NOMO-1 treated with dmso at 0.1 percent for 144 hours (cell line): ENCODE results near the gene PIP4P1.
A peak's percentile ranks its signal among the peaks of the same experiment; 100 is the strongest.

Experiments
- DNase-seq: peaks from one replicate; lab custom pipeline; 2025; ENCODE audit not compliant: unreplicated experiment; lab: John Stamatoyannopoulos, UW

Gene PIP4P1

DNA sequence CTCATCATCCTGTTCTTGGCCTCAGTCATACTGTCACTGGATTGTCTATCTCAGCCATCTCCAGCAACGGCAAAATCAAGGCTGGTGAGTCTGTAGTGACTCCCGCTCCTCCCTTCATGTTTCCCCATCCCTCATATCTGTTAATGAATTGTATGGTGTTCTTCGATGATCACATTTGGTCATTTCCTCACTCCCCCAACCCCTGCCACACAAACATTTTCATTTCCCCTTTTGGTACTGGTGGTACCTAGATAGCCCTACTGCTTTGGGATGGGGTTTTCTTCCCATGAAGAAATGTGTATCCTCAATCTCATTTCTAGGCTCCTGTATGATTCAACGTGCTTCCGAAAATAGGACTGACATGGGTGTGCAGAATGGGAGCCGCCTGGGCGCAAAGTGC is 22.6 kb downstream of the PIP4P1 start:
- peak; percentile 50 for DNase-seq

DNA sequence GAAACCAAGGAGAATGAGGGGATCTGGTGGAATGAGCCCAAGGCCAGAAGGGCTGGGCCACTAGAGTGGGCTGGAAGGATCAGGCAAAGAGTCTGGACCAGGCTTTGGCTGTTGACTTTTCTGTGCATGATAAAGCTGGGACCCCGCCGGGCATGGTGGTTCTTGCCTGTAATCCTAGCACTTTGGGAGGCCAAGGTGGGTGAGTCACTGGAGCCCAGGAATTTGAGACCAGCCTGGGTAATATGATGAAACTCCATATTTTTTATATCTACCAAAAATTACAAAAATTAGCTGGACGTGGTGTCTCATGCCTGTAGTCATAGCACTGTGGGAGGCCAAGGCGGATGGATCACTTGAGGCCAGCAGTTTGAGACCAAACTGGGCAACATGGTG is 24.9 kb downstream of the PIP4P1 start:
- DNase-seq = no peak

DNA sequence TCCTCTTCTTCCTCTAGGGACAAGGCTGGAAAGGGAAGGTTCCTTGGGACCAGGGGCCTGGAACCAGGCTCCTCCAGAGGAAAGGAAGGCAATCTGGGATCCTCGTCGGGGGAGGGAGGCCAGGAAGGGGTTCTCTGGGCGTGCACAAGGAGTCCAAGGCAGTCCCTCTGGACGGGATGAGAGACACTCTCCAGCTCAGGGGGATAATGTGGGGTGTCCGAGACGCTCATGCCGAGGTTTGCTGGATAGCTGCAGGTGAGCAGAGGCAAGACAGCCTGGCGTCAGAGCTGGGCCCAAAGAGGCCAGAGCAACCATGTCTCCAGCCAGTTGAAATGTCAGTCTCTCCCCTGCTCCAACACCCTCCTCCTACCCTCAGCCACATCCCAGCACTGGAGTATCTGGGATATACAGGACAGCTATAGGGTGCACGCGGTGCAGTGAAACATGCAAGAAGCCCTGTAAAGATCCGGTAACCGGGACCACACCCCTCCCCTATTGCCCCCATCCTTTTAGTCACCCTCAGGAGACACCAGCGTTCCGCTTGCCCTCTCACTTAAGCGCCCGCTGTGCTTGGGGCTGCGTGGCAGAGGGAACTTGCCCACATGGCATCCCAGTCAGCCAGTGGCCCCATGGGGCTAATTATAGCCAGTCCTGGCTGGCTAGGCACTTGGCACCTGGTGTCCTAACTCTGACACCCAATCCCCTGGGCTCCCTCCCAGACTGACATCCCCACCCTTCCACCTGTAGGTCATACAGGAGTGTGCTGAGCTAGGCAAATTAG is 25.5 kb downstream of the PIP4P1 start, which contains the start of gene KLHL33:
Gene KLHL33 (minus strand): TSS at position 585 of the 781 bp plus-strand sequence. CDS start 355 bp downstream, at position 230.
- no peak for DNase-seq

DNA sequence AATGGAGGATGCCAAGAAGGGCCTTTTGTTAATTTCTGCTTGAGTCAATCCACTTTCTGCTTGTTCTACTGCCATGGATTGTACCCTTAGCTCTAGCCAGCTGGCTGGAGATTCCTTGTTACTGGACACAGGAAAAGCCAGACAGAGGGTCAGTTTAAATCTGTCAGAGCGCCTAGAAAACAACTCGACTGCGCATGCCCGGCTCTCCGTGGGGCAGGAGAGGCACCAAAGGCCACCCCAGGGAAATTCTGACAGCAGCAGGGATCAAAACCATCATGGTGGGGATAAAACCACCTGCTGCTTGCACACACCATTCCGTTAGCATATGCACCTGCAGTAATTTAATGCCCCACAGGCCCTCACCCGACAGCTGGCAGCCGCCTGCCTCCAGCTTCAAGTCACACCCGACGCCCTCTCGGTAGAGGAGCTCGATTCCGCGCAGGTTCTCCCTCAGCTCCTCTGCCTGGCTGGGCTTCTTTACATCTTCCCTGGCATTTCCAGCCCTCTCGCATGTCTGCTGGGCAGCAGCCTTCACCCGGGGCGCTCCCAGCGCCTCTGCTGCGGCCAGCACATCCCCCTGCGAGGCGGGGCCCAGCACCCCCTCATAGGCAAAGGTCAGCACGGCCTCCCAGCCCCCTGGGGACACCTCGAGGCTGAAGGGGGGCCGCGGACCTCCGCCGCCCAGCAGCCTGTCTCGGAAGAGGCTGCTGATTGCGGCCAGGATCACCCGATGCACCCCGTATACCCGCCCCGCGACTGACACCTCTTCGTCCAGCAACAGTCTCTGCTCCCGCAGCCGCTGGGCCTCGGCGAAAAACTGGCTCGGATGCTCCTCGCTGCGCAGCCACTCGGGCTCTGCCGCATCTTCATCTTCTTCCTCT is 26.3 kb downstream of the PIP4P1 start:
- DNase-seq = no peak

DNA sequence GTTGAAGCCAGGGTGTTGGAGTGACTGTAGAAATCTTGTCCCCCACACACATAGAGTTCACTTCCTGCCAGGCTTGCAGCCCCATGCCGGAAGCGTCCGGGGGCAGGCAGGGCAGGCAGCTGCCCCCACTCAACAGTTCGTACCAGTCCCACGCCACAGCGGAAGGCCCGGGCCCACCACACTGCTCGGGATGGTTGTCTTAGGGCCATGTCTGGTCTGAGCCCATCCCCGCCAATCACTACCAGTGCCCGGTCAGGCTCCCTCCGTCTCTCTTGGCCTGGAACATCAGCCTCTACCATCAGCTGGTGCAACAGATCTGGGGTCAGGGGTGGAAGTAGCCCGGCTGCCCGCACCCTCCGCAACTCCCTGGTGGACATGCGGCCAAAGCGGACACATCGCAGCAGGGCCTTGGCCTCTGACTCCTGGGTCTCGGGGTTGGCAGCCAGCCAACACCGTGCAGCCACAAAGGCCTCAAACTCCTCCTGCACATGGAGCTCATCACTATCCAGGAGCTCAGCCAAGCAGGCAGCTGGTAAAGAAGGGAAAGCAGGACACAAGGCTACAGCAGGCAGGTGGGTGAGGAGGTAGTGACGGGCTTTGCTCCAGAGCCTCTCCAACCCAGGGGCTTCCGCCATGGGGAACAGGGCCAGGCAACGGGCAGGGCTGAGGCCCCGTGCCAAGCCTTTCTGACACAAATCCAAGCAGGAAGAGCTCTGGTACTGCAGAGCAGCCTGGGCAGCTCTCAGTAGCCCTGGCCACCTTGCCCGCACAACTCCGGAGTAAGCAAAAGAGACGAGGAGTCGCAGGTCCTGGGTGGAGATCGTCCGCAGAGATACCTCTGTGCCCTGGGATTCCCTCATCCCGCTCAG is 31.2 kb downstream of the PIP4P1 start:
- DNase-seq = no peak

DNA sequence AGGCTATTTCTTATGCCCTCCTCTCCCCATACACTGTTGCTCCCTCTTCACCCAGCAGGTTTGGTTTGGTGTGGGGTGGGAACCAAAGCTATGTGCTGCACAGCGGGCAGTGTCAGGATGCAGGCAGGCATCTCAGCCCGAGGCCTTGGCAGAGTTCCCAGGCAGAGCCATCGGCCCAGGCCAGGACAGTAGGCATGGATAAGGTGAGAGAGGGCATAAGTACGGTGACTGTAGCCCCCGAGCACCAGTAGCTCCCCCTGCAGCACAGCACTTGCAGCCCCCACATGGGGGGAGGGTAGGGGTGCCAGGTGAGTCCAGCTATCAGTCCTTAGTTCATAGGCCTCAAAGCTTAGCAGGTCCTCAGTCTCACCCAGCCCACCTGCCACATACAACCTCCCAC is 32.4 kb downstream of the PIP4P1 start:
- no peak for DNase-seq

DNA sequence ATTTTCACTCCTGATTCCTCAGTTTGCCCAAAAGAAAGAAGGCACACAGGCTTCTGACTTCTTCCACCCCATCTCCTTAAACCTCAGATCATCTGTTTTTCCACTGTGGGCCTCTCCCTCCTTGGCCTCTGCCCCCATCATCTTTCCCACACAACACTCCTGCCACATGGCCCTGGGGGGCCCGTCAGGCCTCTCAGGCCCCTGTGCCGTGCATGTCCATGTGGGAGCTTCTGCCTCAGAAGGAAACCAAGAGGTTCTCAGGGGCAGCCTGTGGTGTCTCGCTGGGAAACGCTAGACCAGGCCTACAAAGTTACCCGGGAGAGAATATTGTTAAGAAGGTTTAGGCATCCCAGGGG is 33.2 kb downstream of the PIP4P1 start:
- DNase-seq = no peak

DNA sequence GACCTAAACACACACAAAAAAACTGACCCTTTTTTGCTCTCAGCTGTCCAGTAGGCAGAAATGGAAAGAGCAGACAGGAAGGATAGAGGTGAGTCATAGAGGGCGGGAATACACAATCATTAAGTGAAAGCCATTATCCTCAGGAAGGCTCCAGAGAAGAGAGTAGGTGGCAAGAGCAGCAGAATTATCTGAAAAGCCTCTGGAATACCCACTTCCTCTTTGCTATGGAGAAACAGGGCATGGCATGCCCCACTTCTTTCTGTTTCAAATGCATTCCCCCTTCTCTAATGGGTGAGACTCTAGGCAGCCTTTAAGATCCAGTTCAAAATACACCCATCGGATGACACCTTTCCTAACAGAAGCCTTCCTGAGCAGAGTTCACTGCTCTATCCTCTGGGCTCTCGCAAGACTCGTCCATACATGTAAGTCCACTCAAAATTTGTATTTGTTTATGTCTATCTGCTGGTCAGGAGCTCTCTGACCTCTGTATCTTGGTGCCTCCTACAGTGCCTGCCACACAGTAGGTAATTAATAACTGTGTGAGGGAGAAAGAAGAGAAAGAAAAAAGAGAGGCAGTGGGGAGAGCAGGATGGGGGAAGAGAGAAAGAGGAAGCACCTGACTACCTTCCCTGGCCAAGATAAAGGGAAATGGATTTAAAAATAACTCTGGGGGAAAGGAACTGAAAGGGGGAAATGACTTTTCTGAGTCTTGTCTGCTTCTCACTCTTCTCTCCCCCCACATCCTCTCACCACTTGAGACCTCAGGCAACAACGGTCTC is 33.8 kb downstream of the PIP4P1 start:
- peak; percentile 91 for DNase-seq

DNA sequence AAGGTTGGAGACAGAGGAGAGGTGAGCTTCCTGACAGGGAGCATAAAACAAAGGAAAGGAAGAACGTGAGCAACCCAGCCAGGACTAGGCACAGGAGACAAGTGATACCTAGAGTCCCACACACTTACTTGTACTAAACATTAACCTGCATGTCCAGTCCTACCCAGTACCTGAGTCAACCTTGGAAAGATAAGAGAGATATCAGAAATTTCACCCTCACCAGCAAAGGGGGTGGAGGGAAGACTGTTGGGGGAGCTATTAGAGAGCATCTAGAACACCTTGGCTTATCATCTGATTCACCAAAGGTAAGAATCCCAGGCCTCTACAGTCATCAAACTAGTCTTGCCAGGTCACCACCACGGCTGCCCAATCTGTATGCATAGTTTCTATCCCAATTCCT is 36.4 kb downstream of the PIP4P1 start:
- no peak for DNase-seq

DNA sequence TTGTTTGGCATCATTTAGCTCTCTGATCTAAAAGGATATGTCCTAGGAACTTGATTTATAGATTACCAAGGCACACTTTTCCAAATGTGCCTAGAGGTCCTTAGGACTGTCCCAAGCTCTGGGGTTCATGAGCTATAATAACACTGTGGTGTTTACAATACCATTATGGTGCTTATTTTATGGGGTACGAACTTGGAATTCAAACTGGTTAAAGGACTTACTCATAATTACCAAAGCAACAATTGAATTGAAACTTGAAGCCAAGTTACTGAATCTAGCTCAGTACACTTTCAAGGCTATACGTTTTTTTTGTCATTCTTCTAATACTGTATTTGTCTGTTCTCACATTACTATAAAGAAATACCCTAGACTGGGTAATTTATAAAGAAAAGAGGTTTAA is 38.3 kb downstream of the PIP4P1 start:
- no peak for DNase-seq

DNA sequence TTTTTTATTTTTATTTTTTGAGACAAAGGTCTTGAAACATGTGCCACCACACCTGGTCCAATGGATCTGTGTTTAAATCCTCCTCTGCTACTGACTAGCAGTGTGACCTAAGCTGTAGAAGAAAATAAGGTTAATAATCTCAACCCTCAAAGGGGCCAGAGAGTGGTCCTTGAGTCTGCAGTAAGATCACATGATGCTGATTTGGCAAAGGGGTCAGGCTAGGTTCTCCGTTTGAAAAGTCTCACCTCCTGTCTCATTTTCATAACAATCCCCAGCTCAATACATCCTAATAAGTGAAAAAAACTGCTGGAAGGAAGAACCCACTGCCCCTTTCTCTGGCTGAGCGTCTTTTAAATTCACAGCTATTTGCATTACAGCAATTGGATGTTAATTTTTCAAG is 40.0 kb downstream of the PIP4P1 start:
- DNase-seq = no peak

DNA sequence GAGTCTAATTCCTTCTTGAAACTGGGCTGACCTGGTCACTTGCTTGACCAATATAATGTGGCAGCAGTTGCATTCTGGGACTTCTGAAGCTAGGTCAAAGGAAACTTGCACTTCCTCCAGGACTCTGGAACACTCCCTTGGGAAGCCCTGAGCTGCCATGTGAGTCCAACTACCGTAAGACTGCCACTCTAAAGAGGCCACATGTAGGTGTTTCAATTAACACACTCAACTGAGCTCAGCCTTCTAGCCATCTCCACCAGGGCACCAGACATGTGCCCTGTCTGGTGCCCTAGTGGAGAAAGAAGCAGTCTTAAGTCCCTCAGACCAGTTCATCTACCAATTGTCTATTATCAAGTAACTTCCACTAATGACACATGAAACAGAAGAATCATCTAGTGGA is 41.8 kb downstream of the PIP4P1 start:
- DNase-seq = no peak

DNA sequence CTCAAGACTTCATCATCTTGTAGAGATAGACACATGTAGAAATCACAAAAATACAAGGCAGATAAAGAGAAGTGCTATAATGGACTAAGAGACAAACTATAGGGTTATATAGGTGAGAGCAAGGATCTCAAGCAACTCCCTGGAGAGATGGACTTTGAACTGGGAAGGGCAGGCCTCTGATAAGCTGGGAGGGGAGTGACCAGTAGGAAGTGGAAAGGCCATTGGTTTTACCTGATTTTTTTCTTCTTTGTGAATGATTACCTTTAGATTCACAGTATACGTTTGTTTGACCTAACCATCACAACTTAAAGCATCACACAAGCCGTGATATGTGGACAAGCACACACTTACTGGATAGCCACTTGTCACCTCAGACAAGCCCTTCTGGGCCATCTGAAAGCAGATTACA is 42.7 kb downstream of the PIP4P1 start:
- no peak for DNase-seq

DNA sequence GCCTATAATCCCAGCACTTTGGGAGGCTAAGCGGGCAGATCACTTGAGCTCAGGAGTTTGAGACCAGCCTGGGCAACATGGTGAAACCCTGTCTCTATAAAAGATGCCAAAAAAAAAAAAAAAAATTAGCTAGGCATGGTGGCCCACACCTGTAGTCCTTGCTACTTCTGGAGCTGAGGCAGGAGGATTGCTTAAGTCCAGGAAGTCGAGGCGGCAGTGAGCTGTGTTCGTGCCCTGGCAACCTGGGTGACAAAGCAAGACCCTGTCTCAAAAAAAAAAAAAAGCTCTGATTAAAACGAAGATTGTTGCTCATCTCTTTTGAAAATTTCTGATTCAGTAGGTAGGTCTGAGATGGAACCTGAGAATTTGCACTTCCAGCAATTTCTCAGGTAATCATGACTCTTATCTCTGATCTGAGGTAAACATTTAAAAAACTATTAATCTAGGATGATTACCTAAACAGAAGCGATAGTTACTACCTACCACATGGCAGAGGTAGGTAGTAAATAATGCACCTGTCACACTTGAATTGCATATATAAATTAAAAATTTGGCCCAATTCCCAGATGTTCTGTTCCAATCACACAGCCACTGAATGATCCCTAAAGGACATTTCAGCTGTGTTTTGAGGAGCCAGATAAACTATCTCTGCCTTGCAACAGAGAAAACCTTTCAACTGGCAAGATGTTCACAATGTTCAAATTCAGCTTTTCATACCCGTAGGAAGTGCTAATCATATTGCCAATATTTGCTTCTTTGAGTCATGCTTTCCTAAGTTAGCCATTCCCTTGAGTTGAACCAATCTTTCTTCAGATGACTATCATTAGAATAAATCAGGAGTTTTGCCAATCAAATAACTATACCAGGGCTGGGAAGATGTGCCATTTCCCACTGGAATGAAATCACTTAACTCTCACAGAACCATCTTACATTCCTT is 43.7 kb downstream of the PIP4P1 start:
- no peak for DNase-seq

DNA sequence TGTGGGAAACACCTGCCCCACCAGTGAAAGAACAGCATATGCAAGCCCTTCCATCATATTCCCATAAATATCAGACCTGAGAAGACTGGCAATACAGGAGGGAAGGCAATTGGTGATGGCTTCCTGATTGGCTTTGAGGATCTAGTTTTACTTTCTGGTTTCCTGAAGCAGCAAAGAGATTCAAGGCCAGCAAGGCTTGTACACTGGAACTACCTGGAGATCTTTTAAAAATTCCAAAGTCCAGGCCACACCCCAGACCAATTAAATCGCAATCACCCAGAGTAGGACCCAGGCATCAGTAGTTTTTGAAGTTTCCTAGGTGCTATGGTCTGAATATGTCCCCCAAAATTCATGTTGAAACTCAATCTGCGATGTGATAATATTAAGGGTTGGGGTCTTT is 45.0 kb downstream of the PIP4P1 start:
- no peak for DNase-seq

DNA sequence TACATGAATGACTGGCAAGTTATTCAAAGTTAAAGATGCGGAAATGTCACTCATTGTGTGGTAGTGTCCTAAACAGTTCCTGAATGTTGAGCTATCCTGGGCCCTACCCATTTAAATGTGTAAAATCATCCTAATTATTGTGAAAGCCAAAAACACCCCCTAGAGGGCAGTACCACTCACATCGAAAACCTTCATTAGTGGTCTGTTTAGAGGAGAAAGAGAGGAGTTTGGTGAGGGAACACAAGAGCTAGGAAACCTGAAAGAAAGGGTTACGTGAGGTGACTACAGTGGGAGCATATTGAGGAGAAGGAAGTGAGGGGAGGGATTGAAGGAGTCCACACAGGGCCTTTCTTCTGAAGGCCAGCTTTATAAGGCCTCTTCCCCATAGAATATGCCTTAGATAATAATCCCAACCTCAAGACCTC is 45.4 kb downstream of the PIP4P1 start:
- peak; percentile 69 for DNase-seq

DNA sequence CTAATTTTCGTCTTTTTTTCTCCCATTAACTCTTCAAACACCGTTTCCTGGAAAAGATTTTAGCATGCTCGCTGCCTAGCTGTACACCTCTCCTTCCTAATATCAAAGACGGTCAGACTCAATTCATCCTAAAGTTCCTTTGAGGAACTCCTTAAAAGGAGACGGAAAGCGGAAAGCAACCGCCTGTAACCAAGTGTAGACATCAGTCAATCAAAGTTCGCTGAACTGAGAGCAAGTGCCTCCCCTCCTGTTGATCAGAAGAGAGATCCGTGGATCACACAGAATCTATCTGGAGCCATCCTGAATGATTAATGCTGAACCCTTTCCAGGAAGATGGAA is 47.5 kb downstream of the PIP4P1 start:
- no peak for DNase-seq

DNA sequence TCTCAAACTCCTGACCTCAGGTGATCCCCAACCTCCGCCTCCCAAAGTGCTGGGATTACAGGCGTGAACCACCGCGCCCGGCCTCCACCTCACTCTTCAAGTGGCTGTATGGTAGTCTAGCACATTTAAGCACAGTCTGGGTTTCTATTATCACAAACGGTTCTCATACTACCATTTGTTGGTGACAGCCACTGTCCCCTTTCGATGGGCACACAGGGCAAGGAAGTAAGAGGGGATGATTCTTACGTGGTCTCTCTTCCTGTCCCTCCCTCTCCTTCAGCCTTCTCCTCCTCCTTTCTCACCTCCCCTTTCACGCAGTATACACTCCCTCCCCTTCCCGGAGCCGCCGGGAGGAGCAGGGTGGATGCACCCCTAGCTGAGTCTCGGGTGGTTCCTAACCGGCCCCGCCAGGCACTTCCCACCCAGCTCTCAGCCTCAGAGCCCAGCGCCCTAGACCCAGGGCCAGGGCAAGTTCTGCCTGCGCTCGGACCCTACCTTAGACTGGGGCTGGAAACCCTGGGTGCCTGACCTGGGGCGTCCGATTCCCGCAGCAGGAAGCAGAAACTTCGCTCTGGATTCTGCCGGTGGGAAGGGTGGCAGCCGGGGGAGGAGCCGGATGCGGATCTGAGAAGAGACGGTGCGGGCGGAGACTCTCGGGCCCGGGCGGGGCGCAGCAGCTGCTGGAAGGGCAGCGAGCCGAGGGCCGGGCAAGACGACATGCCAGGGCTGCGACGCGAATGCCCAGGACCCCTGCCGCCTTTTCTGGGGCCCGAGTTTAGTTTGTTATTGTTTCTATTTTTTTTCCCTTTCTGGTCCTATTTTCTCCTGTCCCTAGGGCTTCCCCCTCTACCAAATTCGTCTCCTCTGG is 48.1 kb downstream of the PIP4P1 start, which contains the start of gene TEP1:
Gene TEP1 (minus strand): TSS at position 626 of the 868 bp plus-strand sequence. CDS start 5,062 bp downstream, outside the sequence.
- DNase-seq = peak; percentile 72
